Effector CD8-positive, alpha-beta T cell (primary cell): Measurements from ENCODE around the gene HRH1.
"Not testable (repeated sequence)": the region's sequence is repeated elsewhere in the genome, so short reads cannot be mapped to it uniquely, and the experiment has no call there.

Source experiments
- DNase-seq: peaks from one replicate; lab custom pipeline; 2025; lab: John Stamatoyannopoulos, UW

The HRH1 gene

DNA sequence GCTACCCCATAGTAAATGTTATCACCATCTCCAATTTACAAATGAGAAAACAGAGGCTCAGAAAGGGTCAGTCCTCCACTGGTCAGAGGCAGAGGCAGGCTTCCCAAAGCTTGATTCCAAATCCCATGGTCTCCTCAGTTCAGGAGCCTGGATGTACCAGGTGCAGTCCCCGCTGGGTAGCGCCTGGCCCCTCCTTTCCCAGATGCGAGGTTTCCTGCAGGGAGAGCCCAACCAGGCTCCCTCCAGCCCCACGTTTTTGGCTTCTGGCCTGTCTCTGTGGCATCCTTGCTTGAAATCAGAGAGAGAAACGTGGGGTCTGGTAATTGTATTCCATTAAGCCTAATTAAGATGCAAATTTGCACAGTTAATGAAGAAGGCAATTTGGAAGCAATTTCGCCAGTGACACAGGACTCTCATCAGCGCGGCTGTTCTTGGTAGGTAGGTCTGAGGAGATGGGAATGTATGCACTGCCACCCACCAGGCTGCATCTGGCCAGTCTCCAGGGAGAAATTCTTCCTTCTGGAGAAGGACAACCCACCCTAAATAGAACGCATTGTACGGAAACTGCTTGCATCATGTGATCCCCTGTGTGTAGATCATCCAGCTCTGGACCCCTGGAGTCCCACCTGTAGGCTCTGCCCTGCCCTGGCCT is 50.5 kb downstream of the HRH1 start:
- DNase-seq, result no peak

DNA sequence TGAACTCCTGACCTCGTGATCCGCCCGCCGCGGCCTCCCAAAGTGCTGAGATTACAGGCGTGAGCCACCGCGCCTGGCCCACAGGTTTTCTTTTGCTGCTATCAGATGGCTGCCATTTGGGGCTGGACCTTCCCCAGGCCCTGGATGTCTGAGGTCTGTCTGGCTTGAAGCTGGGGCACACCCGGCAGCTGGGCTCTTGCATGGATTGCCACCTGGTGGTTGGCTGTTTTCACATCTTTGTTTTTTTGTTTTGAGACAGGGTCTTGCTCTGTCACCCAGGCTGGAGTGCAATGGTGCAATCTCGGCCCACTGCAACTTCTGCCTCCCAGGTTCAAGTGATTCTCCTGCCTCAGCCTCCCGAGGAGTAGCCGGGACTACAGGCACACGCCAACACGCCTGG is 51.6 kb downstream of the HRH1 start:
- not testable (repeated sequence) for DNase-seq

DNA sequence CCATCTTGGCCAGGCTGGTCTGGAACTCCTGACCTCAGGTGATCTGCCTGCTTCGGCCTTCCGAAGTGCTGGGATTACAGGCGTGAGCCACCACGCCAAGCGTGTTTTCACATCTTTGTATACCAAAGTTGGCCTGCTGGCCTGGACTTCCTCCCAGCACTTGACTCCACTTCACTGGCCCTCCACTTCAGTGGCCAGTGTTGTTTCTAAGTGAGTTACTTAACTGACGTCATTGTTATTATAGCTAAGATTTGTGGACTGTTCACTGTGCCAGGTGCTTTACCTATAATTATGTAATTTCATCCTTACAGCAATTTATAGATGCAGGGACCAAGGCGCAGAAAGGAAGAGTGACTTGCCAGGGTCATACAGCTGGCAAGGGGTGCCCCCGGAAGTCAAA is 52.0 kb downstream of the HRH1 start:
- no peak for DNase-seq

DNA sequence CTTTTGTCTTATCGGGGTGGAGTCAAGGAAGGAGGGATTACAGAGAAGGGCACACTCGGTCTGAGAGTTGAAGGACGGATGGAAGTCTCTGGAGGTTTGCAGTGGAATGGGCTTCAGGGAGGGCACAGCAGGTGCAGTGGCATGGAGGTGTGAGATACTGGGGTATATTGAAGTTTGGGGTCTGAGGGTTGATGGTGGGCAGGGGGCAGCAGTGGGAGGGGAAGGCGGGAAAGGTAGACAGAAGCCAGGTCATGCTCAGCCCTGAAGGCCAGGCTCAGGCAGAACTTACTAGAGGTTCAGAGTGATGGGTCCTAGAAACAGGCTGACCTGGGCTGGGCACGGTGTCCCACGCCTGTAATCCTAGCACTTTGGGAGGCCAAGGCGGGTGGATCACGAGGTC is 52.7 kb downstream of the HRH1 start:
- DNase-seq, result no peak

DNA sequence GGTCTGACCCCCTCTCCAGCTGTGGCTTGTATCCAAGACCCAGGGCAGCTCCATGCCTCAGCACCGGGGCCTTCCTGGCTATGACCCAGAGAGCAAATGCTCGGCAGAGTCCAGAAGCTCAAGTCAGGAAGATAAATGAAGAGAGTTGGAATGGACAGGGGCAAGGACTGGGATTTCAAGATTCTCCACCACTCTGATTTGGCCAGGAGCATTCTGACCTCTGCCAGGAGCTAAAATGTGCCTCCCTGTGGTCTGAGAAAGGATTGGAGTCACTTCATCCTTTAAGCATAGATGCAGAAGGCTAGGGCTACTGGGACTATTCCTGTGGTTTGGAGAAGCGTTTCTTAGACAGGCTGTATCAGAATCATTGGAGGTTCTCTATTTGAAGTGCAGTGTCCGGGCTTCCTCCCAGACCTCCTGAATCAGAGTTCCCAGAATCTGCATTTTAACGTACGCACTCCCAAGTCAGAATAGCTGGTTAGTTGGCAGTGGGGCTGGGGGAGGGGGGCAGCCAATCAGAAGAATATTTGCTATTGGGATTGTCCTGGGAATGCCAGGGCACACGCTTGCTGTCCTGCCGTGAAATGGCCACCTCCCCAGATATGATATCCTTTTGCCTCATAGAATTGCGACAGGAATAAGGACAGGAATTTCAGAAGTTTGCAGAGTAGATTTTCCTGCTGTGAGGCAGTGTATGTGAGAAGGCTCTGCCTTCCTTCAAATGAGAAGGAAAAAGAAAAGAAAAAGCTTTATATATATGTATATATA is 57.4 kb downstream of the HRH1 start:
- DNase-seq, result no peak

DNA sequence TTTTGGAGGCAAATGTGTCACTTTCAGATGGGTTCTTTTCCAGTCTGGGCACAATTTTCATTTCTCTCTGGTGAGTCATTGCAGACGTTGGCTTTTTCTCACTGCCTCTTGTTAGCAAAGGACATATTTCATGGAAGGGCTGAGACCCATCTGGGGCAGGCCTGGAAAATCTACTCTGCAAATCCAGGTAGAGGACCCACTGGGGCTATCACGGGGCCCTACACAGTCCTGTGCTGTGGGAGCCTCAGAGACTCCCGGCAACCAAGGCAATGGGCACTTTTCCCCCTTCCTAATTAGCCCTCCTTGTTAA is 58.0 kb downstream of the HRH1 start:
- DNase-seq, result no peak

DNA sequence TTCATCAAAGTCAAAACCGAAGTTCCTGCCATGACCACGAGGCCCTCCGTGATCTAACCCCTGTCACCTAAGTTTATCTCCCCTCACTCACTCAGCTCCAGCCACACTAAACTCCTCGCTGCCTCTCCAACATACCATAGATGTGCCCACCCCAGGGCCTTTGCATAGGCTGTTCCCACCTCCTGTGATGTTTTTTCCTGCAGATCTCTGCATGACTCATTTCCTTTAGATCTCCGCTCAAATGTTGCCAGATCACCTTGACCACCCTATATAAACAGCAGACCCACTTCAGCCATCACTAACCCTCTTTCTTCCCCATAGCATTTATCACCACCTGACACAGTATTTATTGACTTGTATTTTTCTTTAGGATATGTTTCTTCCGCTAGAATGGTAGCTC is 58.5 kb downstream of the HRH1 start:
- no peak for DNase-seq

DNA sequence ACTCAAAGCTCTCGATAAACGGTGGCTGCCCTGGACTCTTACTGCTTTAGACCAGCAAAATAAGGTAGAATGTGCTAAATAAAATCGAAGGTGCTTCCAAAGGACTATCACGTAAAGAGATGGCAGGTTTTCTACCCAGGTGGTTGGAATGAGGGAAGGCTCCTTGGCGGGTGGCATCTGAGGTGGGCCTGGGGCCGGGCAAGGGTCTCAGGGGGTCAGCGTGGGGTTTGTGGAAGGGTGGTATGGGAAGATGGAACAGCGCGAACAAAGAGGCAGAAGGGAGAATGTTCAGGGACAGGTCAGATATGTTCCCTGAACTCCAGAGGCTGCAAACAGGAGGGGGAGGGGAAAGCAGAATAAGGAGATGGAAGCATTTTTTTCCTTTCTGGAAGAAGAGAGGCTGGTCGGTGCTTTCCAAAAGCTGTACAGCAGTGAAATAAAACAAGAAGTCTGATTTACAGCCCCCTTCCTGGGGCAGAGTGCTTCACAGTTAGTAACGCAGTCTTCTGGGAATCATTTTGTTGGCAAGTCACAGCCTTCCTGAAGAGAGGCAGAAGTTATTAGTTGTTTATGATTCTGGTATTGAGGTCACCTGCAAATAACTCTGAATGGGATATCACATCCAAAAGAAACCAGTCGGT is 59.6 kb downstream of the HRH1 start:
- DNase-seq, result no peak

DNA sequence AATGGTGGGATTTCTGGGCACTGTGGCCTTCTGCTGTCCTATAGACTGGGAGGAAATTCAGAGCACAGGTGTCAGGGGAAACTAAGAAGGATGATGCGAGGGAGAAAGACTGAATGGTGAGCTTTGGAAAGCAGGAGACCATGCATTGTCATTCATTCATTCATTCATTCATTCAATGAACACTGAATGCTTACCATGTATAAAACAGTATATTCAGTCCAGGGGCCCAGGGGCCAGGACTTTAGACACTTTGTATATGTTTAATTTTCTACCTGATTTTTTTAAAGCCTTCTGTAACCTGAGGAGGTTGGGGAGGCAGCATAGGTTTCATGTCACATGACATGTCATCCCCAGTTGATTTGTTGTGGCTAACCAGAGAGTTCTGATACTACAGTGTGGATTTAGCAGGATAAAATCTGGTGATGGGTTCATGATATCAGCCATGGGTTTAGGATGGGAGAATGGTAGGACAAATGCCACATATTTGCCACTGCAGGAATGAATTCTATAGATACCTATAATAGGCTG is 60.2 kb downstream of the HRH1 start:
- DNase-seq, result no peak

DNA sequence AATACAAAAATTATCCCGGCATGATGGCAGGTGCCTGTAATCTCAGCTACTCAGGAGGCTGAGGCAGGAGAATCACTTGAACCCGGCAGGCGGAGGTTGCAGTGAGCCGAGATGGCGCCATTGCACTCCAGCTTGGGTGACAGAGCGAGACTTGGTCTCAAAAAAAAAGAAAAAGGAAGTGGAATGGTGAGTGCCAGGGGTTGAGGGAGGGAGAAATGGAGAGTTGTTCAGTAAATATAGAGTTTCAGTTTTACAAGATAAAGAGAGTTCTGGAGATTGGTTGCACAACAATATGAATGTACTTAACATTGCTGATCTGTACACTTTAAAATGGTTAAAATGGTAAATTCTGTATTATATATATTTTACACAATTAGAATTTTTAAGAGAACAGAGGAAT is 63.1 kb downstream of the HRH1 start:
- not testable (repeated sequence) for DNase-seq

DNA sequence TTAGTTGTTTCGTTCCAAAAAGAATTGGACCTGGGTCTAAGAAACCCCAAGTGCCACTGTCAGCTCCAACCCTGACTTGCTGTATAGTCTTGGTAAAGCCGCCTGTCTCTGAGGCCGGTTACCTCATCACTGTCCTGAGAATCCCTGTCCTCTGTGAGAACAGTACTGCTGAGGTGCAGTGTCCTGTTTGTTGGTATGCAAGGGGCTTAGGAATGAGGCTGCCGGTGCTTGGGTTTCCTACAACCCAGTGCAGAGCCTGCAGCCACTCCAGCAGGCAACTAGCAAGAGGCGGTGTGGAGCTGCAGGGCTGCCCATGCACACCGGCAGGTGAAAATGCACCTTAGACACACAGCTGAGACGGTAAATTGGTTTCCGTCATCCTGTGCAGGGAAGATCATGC is 65.9 kb downstream of the HRH1 start:
- no peak for DNase-seq

DNA sequence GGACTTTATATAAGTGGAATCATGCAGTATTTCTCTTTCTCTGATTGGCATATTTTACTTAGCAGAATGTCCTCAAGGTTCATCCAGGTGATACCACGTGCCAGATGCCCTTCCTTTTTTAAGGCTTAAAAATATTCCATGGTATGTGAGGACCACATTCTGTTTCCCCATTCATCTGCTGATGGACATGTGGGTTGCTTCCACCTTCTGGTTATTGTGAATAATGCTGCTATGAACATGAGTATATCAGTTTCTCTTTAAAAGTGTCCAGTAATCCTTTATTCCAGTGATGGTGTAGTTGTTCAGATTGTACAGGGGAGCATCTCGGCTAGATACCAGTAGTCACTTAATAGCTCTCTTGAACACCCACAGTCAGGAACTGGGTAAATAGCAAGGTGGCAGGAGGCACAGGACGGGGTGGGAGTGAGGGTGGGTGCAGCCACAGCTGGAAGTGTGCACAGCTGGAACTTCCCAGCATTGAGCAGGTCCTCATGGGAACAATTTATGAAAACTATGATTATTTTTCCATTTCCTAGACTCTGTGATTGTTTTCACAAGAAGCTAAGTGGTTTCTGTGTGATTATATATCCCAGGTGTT is 67.6 kb downstream of the HRH1 start:
- no peak for DNase-seq

DNA sequence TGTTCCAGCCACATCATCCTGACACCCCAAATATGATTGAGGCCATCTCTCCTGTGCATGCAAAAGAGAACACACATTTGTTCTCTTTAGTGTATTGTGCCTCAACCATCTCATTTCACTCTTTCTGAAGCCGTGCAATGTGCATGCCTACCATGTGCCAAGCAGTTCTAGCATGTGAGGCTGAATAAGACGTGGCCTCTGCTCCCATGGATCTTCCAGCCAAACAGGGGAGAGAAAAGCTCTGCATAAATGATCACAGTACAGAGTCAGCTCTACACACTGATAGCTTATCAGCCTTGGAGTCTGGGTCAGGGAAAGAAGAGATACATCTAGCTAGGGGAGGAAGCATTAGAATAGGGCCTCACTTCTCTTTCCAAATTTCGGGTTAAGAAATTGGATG is 69.7 kb downstream of the HRH1 start:
- no peak for DNase-seq

DNA sequence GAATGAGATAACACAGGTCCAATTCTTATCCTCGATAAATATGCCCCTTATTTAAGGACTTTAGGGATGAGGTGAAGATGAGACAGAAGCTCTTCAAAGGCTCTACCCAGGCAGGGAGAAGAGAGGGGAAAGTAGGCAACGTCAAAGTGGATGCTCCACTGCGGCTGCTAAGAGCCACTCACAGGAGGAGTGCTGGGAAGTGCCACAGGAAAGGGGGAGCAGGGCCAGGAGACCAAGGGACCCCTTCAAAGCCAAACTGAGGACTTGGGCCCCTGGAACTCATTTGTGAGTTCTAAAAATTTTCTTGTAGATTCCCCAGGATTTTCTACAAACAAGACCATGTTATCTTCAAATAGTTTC is 70.6 kb downstream of the HRH1 start:
- no peak for DNase-seq

DNA sequence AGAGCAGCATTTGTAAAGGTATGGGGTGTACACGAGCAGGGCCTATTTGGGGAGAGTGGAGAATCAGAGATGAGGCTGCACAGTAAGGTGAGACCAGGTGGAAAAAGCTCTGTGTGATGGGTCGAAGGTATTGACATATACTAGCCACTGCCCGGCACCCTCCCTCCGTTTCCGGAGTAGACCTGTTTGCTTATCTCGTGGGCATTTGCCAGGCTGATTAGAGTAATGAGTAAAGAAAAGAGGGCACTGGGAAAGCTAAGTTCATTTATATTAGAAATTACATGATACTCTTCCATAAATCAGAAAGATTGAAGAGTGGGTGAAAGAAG is 71.7 kb downstream of the HRH1 start:
- no peak for DNase-seq

DNA sequence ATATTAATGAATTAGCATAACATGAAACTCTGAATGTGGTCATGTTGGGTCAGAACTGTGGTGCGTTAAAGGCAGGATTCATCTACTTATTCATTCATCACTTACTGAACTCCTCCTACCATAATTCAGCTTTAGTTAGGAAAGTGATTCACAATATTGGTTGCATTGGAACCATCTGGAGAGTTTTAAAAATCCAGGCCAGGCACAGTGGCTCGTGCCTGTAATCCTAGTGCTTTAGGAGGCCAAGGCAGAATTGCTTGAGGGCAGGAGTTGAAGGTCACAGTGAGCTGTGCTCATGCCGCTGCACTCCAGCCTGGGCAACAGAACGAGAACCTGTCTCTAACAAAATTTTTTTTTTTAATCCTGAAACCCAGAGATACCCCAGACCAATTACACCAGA is 73.7 kb downstream of the HRH1 start:
- DNase-seq, result no peak

DNA sequence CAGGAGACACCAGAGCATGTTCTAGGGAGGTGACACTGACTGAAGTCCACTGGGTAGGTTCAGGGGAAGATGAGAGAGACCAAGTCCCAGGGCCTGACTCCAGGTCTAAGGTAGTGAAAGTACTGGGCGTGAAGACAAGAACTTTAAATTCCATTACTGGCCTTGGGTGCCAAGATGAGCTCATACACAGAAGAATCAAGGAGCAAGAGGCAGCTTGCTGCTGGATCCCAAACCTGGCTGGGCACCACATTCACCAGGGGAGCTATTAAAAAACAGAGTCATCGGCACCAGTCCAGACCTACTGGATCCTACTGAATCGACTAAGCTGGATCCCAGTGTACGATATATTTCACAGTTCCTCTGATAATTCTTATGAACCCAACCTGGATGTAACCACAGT is 75.8 kb downstream of the HRH1 start:
- no peak for DNase-seq

DNA sequence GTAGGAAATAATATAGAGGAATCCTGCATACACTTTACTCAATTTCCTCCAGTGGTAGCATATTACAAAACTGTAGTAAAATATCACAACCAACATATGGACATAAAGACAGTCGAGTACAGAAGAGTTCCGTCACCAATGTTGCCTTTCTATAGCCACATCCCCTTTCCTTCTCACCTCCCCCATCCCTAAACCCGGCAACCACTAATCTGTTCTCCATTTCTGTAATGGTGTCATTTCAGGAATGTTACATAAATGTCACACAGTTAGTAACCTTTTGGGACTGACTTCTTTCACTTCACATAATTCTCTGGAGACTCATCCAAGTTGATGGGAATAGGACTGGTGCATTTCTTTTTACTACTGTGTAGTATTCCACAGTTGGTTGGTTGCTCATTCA is 76.5 kb downstream of the HRH1 start:
- no peak for DNase-seq

DNA sequence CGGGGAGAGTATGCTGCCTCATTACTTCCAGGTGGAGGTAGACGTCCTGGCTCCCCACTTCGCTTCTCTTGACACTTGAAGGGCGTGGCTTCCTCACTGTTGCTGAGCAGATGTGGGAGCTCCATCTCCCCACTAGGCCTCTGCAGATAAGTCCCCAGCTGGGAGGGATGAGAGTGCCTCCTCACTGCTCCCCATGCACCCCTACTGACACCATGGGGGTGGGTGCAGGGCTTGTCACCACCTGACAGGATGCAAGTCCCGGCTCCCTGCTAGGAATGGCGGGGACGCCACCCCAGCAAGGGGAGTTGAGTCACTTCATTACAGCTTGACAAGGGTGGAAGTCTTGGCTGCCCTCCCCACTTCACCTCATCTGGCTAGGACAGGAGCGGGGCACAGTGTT is 81.1 kb downstream of the HRH1 start:
- no peak for DNase-seq

DNA sequence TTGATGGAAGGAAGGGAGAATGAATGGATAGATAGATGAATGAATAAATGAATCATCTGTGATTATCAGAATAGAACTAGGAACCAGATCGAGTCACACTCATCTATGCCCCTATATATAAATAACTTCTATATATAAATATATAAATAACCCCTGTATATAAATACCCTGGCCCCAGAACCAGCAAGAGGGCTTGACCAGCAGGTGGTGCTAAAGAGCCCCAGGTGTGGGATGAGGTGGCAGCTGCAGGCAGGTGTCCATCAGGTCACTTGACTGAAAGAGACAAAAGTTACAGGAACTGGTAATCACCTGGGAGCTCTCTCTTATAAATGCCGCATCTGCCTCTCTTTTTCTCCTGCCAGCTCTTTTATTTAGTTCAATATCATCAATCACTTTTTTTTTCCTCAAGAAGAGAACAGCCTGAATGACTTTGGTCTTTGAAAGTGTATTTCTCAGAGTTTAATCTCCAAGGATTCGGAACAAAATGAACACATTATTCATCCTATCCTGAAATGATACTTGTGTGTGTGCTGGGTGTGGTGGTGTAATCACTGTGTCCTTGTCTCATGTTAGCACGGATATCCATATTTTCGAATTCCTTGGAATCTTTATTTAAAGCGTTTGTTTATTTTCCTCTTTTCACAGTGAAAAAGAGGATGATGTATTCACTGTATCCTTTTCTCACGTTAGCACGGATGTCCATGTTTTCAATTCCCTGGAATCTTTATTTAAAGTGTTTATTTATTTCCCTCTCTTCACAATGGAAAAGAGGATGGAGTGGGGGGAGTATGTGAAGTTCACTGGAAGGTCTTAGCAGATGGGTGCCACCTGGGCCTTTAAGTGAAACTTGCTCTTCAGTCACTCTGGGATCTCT is 82.5 kb downstream of the HRH1 start:
- DNase-seq, result peak; percentile 71

DNA sequence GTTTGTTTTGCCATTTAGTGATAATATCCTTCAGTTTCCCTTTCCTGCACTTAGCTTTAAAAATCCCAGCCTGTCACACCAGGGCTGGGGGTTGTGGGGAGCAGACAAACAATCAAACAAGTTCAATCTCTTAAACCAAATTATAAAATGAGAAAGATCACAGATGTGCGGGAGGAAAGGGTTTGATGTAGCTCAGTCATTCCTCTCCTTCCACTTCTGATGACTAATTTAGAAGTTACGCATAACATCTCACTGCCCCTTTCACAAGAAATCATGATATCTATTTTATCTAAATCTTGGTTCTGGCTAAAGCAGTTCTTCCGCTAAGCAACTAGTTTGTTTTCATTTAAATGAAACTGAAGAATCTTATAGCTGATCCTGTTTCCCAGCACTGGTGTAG is 83.8 kb downstream of the HRH1 start:
- no peak for DNase-seq

DNA sequence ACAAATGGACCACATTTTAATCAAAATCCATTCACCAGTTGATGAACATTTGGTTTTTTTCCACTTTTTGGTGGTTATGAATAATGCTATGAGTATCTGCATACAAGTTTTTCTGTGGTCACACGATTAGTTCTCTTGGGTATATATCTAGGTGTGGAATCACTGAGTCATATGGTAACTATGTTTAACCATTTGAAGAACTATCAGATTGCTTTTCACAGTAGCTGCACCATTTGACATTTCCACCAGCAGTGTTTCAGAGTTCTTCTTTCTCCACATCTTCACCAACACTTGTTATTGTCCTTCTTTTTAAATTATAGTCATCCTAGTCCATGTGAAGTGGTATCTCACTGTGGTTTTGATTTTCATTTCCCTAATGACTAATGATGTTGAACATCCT is 84.6 kb downstream of the HRH1 start:
- DNase-seq, result no peak
